Neural progenitor cell (in vitro differentiated cells): ENCODE results near the gene WDR64.

Experiments used
- EZH2 ChIP-seq: fragments of 200-600 bp; sonication (generic); IDR thresholded peaks from 2 replicates; pipeline ENCODE4 v1.6.1; 2017; ENCODE audit warnings: antibody characterized with exemption, mild to moderate bottlenecking, moderate library complexity
- EZH2phosphoT487 ChIP-seq: fragments of 200-600 bp; sonication (generic); IDR thresholded peaks from 2 replicates; pipeline ENCODE4 v1.6.1; 2017; ENCODE audit warnings: antibody characterized with exemption
- TF ChIP-seq, protein P1 (sequence below): fragments of 200-600 bp; sonication (generic); IDR thresholded peaks from 2 replicates; pipeline ENCODE4 v1.5.1; 2017; ENCODE audit warnings: antibody characterized with exemption, mild to moderate bottlenecking

DNA sequence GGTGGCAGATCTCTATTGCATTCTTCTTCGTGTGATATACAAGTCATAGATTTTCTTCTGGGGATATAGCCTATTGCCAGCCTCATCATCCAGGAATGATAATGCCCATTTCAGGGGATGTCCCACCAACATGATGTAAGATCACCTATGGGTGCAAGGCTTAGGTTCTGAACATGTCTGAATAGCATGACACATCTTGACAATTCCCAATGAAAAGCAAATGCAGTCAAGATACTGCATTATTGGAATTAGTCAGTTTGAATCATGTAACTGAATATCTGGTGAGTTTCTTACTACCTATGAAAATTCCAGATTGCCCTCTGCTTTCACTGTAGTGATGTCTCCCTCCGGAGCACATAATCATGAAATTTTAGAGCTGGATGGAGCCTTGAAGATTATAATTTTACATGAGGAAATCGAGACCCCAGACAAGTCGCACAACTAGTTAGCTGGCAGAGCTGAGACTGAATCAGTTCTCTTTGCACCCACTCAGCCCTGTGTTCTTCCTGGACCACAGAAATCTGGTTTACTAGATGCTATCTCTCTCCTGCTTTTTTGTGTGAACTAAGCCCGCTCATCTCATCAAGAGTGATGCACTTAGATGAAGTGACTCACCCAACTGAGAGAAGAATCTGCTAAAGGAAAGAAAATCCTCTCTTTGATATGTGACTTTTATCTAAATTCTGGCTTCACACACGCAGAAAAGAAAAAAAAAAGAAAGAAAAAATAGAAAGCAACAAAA is 65.0 kb downstream of the WDR64 start:
- TF ChIP-seq, protein P1, sequence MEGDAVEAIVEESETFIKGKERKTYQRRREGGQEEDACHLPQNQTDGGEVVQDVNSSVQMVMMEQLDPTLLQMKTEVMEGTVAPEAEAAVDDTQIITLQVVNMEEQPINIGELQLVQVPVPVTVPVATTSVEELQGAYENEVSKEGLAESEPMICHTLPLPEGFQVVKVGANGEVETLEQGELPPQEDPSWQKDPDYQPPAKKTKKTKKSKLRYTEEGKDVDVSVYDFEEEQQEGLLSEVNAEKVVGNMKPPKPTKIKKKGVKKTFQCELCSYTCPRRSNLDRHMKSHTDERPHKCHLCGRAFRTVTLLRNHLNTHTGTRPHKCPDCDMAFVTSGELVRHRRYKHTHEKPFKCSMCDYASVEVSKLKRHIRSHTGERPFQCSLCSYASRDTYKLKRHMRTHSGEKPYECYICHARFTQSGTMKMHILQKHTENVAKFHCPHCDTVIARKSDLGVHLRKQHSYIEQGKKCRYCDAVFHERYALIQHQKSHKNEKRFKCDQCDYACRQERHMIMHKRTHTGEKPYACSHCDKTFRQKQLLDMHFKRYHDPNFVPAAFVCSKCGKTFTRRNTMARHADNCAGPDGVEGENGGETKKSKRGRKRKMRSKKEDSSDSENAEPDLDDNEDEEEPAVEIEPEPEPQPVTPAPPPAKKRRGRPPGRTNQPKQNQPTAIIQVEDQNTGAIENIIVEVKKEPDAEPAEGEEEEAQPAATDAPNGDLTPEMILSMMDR: no peak
- TF ChIP-seq EZH2phosphoT487: no peak
- TF ChIP-seq EZH2: no peak
